Stimulated activated CD4-positive, alpha-beta T cell treated with anti-CD3 and anti-CD28 coated beads, Interleukin-2, amount 100 ng/mL, for 48 hours (primary cell): ENCODE measurements around the gene SLC12A9.
"Not testable (repeated sequence)": the region's sequence is repeated elsewhere in the genome, so short reads cannot be mapped to it uniquely, and the experiment has no call there.

Experiments used
- DNase-seq, 2 donors: peaks; one replicate each; pipeline ENCODE4 v3.0.0-alpha.2; 2020

Gene SLC12A9, protein sequence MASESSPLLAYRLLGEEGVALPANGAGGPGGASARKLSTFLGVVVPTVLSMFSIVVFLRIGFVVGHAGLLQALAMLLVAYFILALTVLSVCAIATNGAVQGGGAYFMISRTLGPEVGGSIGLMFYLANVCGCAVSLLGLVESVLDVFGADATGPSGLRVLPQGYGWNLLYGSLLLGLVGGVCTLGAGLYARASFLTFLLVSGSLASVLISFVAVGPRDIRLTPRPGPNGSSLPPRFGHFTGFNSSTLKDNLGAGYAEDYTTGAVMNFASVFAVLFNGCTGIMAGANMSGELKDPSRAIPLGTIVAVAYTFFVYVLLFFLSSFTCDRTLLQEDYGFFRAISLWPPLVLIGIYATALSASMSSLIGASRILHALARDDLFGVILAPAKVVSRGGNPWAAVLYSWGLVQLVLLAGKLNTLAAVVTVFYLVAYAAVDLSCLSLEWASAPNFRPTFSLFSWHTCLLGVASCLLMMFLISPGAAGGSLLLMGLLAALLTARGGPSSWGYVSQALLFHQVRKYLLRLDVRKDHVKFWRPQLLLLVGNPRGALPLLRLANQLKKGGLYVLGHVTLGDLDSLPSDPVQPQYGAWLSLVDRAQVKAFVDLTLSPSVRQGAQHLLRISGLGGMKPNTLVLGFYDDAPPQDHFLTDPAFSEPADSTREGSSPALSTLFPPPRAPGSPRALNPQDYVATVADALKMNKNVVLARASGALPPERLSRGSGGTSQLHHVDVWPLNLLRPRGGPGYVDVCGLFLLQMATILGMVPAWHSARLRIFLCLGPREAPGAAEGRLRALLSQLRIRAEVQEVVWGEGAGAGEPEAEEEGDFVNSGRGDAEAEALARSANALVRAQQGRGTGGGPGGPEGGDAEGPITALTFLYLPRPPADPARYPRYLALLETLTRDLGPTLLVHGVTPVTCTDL

DNA sequence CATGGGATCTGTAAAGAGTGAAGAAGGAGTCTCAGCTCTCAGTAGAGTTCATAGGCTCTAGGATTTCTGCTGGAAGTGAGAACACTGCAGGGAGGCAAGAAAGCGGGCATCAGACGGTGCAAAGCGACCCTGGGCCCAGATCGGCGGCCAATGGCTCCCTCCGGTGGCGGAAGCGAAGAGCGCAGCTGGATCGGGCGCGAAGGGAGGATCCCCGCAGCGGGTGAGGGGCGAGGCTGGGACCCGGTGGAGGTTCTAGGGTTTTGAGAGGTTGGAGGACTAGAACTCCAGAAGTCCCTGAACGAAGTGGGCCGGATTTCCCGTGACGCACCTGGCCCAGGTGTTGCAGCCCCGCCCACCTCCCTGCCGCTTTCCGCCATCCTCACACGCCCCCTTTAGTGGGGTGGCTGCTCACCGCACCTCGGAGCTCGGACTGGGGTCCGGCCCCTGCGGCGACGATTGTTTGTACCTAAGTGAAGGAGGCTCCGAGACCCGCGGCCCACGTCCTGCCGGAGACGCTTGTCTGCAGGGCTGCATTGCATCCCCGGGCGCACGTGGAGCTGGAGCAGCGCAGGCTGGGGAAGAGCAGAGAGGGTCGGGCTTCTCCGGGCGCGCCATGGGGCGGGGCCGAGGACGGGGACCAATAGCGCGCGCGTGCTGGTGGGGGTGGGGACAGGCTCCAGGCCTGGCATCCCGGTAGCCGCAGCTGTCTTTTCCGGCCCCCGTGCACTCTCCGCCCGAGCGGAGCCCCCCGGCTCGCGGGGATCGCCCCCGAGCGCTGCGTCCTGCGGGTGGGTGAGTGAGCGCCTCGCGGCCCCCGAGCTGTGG lies at the start of gene SLC12A9:
Gene SLC12A9, plus strand, starts transcription at position 666 of the 825 bp plus-strand sequence. CDS start 1,485 bp downstream, outside the sequence.
- peak; percentile 81 to 83 for DNase-seq

- no peak for DNase-seq
Measured at GRCh38 chr7:100802951-100803350, 49.6 kb upstream of the SLC12A9 start.

DNA sequence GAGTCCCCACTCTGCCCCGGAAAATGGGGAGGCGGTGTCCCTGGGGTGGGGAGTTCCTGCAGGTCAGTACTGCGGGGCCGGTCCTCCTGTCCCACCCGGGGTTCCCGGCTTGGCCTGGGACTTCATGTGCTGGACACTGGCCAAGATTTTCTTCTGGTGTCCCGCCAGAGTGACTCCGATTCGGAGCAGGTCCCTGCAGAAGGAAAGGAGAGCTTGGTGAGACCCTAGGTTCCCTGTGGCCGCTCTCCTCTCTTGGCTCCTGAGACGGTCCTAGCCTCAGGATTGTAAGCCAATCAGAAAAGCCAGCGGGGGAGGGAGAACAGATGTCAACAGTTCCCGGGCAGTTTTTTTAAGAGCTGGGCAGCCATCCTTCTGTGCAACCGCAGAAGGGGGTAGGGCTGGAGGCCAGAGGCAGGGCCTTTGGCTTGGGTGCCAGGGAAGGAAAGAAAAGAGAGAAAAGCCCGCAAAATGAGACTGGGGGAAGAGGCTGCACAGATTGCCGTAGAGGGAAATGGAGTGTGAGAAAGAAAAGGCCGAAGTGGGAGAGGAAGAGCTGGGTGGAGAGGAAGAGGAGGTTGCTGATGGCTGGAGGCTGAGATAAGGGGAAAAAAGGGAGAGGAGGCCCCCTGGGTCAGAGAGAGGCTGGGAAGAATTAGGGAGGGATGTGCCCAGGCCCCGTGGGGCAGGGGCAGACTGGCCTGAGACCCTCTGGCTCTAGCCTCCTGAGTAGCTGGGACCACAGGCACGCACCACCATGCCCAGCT lies 48.9 kb upstream of the SLC12A9 start:
- no peak for DNase-seq

GRCh38 chr7:100804681-100805431 lies 47.7 kb upstream of the SLC12A9 start:
- DNase-seq: no peak

- DNase-seq: no peak
Measured at GRCh38 chr7:100806276-100806675, 46.2 kb upstream of the SLC12A9 start.

- DNase-seq: not testable (repeated sequence)
Measured at GRCh38 chr7:100806883-100807282, 45.6 kb upstream of the SLC12A9 start.

DNA sequence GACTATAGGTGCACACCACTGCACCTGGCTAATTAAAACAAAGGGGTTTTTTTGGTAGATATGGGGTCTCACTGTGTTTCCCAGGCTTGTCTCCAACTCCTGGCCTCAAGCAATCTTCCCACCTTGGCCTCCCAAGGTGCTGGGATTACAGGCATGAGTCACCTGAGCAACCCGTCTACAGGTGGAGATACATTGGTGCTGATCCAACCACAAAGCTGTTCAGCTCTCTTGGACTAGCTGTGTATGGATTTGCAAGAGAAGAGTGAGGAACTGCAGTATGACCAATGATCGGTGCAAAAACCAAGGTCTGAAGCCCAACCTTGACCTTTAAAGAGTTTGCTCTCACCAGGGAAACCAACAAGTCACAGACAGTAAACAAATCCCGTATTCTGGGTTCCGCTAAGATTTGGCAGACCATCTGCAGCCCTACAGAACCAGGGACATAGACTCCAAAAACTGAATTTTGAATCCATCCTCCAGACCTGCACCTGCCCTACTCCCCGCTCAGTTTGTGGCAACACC lies 44.1 kb upstream of the SLC12A9 start:
- DNase-seq: no peak

- no peak for DNase-seq
Measured at GRCh38 chr7:100811480-100811879, 41.0 kb upstream of the SLC12A9 start.

DNA sequence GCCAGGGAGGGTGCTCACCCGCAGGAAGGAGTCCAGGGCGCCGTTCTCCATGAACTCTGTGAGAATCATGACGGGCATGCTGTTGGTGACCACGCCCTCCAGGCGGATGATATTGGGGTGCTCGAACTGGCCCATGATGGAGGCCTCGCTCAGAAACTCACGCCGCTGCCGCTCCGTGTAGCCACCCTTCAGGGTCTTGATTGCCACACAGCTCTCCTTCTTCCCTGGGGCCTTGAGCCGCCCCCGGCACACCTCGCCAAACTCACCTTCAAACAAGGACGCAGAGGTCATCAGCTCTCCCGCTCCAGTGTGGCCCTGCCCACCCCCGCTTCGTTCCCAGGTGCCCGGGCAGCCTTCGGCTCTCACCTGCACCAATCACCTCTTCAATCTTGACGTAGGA lies 39.8 kb upstream of the SLC12A9 start:
- DNase-seq: no peak

DNA sequence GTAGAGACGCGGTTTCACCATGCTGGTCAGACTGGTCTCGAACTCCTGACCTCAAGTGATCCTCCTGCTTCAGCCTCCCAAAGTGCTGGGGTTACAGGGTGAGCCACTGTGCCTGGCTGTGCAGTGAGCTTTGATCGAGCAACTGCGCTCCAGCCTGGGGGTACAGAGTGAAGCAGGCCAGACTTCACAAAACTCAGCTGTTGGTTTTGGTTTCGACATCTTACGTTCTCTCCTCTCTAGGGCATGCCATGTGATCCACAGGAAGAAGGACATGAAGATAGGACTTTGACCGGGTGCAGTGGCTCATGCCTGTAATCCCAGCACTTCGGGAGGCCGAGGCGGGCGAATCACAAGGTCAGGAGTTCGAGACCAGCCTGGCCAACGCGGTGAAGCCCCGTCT lies 36.0 kb upstream of the SLC12A9 start:
- DNase-seq: not testable (repeated sequence)

DNA sequence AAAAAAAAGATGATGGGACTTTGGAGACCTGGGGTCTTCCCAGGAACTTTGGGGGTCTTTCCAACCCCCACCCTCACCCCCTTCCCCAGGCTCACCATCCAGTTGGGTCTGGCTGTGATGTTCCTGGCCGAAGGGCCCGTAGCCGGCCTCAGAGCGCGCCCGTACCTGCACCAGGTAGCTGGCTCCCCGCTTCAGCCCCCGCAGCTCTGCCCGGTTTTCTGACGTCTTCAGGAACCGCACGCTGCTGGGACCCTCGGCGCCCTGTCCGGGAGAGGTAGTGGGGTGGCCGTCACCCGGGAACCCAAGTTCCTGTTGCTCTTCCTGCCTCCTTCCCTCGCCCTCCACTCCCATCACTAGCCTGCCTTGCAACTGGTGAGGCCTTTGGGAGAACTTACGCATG lies 35.4 kb upstream of the SLC12A9 start:
- DNase-seq: no peak

GRCh38 chr7:100818366-100818765 lies 34.1 kb upstream of the SLC12A9 start:
- DNase-seq: no peak

DNA sequence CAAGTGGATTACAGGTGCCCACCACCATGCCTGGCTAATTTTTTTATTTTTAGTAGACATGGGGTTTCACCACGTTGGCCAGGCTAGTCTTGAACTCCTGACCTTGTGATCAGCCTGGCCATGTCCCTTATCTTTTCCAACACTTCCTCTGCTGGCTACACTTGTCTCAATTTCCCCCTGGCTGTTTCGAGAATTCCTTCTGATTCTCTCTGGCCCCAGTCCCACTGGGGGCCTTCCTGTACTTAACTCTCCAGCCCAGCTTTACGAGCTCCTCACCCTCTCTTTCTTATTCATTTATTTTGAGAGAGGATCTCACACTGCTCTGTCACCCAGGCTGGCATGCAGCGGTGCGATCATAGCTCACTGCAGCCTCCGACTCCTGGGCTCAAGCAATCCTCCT lies 33.7 kb upstream of the SLC12A9 start:
- DNase-seq: no peak

GRCh38 chr7:100819586-100819985 lies 32.9 kb upstream of the SLC12A9 start:
- no peak for DNase-seq

DNA sequence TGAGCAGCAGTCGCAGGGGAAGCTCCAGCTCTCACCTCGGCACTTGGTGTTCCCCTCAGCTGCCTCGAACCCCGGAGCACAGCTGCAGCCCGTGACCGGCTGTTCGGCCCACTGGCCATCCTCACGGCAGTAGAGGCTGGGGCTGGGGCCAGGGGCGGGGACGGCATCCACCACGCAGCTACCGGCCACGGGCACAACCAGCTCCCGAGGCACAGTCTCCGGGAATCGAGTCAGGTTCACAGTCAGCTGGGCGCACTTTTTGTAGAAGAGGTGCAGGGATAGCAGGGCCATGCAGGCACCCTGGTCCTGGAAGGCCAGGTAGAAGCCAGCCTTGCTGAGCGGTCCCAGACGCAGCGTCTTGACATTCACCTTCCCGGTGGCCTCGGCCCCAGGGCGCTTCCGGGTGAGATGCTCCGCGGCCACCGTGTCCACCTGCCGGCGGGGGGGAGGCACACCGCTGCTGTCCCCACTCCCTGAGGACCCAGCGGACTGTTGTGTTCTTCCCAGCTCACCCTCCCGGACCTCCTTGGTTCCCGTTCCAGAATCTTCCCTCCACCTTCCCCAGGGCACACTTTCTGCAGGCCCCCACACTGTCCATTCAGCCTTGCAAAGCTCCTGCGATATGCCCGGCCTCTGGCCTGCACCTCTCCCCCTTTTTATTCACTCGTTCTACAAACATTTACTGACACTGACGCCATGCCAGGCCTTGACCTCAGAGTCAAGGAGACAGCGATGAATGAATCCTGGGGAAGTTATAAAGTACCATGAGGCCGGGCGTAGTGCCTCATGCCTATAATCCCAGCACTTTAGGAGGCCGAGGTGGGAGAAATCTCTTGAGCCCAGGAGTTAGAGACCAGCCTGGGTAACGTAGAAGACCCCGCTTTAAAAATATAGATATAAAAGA lies 30.0 kb upstream of the SLC12A9 start:
- no peak for DNase-seq

- DNase-seq: no peak
Measured at GRCh38 chr7:100823140-100823525, 29.4 kb upstream of the SLC12A9 start.

DNA sequence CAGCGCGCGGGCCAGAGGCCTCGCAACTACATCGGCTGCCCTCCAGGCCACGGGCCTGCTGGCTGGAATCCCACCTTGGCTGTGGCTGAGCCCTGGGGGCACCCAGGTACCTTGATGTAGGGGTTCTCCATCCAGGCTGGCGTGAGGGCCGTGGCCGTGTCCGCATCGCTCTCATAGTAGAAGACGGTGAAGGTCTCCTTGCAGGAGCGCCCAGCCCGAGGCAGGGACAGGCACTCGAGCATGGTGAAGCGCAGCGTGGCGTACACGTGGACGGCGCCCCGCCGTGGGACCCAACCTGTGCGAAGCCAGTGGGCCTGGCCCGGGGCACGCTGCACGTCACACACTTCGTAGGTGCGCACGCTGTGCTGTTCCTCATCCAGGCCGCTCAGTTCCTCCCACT lies 29.0 kb upstream of the SLC12A9 start:
- DNase-seq: no peak

GRCh38 chr7:100824499-100825214 lies 27.9 kb upstream of the SLC12A9 start:
- no peak for DNase-seq

- DNase-seq: no peak
Measured at GRCh38 chr7:100825215-100825671, 27.3 kb upstream of the SLC12A9 start.
